Measurements from ENCODE around the gene NFE2.
"Not testable (repeated sequence)": the region's sequence is repeated elsewhere in the genome, so short reads cannot be mapped to it uniquely, and the experiment has no call there.

Gene NFE2

DNA sequence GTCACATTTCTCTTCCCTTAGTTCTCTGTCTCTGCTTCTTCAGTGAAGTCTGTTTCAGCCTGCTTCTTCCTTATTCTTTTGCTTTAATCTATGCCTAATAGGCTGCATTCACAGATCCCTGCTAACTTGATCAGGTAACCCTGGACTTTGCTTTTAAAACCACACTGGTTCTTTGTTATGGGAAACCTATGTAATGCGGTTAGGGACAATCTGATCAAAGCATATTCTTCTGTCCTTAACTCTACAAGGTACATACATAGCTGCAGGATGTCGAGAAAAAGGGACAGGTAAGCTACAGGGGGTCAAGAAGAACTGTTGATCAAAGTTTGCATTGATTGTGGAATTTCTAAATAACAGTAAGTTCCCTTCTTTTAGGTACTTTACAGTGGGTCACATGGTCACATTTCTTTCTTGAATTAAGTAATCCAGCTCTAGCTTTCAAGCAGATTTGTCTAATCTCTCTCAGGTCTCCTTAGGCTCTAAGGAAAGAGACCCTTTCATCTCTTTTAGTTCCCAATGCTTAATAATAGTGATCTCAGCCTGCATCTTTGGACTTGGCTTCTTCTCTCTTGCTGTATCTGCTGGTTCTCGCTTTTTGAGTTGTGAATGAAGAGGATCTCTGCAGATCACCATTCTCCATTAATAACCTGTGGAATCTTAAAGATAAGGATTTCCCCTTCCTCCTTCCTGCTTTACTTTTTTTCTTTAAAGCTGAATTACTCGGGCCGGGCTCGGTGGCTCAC lies 28.0 kb upstream of the NFE2 start:
- no peak for TF ChIP-seq POLR2A (IDR thresholded peaks at IDR 0.05; ENCODE audit: low read depth, low read length)
- FAIRE-seq = no peak
- no peak for DNase-seq (ENCODE audit: insufficient read length, low spot score)

- not testable (repeated sequence) for FAIRE-seq; DNase-seq (ENCODE audit: insufficient read length, low spot score)
Measured at GRCh38 chr12:54325442-54326109, 24.8 kb upstream of the NFE2 start.

GRCh38 chr12:54324617-54325441 lies 24.0 kb upstream of the NFE2 start, which contains the start of gene COPZ1:
COPZ1 (plus strand) TSS chr12:54325131; CDS start chr12:54325164, 33 bp downstream.
- FAIRE-seq = peak; percentile 95
- TF ChIP-seq POLR2A (IDR thresholded peaks at IDR 0.05; ENCODE audit: low read depth, low read length) = peak; percentile 83
- peak; percentile 77 for DNase-seq (ENCODE audit: insufficient read length, low spot score)

DNA sequence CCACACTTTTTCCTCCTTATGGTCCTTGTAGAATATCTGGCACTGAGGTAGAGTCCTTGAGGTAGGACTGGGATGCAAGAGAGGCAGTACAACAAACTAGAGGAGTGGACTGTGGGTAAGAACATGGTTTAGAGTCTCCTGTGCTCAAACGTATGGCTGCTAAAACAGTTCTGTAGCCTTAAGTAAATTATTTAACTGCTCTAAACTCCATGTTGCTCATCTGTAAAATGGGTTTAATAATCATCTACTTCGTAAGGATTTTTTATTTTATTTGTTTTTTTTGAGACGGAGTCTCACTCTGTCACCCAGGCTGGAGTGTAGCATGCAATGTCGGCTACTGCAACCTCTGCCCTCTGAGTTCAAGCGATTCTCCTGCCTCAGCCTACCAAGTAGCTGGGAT lies 20.5 kb upstream of the NFE2 start:
- no peak for TF ChIP-seq POLR2A (IDR thresholded peaks at IDR 0.05; ENCODE audit: low read depth, low read length)
- FAIRE-seq (no peak), DNase-seq (ENCODE audit: insufficient read length, low spot score) (no peak)

DNA sequence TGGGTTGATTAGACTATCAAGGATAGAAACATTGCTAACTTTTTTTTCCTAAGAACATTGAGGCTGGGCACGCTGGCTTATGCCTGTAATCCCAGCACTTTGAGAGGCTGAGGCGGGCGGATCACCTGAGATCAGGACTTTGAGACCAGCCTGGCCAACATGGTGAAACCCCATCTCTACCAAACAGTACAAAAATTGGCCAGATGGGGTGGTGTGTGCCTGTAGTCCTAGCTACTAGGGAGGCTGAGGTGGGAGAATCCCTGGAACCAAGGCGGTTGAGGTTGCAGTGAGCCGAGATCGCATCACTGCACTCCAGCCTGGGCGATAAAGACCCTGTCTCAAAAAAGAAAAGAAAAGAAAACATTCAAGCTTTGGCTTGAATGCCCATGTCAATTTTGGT lies 11.5 kb upstream of the NFE2 start:
- not testable (repeated sequence) for FAIRE-seq

DNA sequence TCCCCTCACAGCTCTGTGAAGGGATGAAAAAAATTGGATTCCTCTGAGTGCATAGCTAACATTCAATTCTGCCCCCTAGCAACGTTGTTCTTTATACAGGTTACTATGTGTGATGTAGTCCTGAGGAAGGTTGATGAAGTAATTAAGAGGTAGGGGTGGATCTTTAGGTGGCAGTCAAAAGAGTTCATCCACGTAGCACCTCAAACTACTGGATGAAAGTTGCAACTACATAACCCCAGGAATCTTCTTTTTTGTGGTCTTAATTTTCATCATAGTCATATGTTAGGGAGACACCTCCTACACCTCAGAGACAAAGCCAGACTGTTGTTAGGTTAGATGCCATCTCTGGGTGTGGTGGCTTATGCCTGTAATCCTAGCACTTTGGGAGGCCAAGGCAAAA lies 10.2 kb upstream of the NFE2 start:
- FAIRE-seq (no peak), DNase-seq (ENCODE audit: insufficient read length, low spot score) (no peak)
- TF ChIP-seq POLR2A (IDR thresholded peaks at IDR 0.05; ENCODE audit: low read depth, low read length) = no peak

More for the DNA sequence above, 11.5 kb upstream of the NFE2 start:
- not testable (repeated sequence) for DNase-seq (ENCODE audit: insufficient read length, low spot score)

GRCh38 chr12:54306925-54307741 lies 6.3 kb upstream of the NFE2 start:
- TF ChIP-seq POLR2A (IDR thresholded peaks at IDR 0.05; ENCODE audit: low read depth, low read length) = no peak
- FAIRE-seq (peak; percentile 89), DNase-seq (ENCODE audit: insufficient read length, low spot score) (peak; percentile 81)

GRCh38 chr12:54304187-54304810 lies 3.5 kb upstream of the NFE2 start:
- peak; percentile 59 for DNase-seq (ENCODE audit: insufficient read length, low spot score)
- no peak for TF ChIP-seq POLR2A (IDR thresholded peaks at IDR 0.05; ENCODE audit: low read depth, low read length)
- peak; percentile 23 for FAIRE-seq

DNA sequence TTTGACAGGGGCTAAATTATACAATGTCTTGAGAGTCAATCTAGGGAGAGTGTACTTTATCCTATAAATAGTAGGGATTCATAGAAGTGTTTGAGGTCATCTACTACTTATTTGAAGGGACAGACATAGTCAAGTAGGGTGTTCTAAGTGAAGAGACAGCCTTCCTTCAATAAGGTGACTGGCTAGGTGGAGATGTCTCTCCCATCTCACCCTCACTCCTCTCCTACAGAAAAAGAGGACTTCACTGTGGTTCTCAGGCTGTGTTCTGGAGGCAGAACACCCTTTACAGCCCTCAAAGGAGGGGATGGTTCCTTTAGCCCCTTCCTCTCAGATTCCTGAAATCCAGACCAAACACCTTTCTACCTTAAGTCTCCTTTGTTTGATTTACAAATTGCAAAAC lies 2.8 kb upstream of the NFE2 start:
- FAIRE-seq (no peak), DNase-seq (ENCODE audit: insufficient read length, low spot score) (no peak)
- no peak for TF ChIP-seq POLR2A (IDR thresholded peaks at IDR 0.05; ENCODE audit: low read depth, low read length)

- FAIRE-seq = no peak
- no peak for TF ChIP-seq POLR2A (IDR thresholded peaks at IDR 0.05; ENCODE audit: low read depth, low read length)
- DNase-seq (ENCODE audit: insufficient read length, low spot score) = no peak
Measured at GRCh38 chr12:54301428-54302048, 723 bp upstream of the NFE2 start.

GRCh38 chr12:54300225-54300731 lies 537 bp downstream of the NFE2 start:
- TF ChIP-seq POLR2A (IDR thresholded peaks at IDR 0.05; ENCODE audit: low read depth, low read length) = no peak
- no peak for FAIRE-seq
- DNase-seq (ENCODE audit: insufficient read length, low spot score) = no peak

GRCh38 chr12:54299515-54300224 lies 1.1 kb downstream of the NFE2 start:
- no peak for TF ChIP-seq POLR2A (IDR thresholded peaks at IDR 0.05; ENCODE audit: low read depth, low read length)
- DNase-seq (ENCODE audit: insufficient read length, low spot score) (no peak), FAIRE-seq (no peak)
